PC-3 (cell line): ENCODE measurements around the gene NHP2. TPM values are rescaled to one million over a fixed set of nuclear protein-coding genes. Genes with fewer than 3 reads are reported as not detected.

Experiments
- ATAC-seq: fragments of 200-7000 bp; cut with Tn5 transposase; 2 replicates; pipeline ENCODE4 v1.9.1; 2020; ENCODE audit warnings: mild to moderate bottlenecking, moderate library complexity
- BruUV-seq: library from RNA; stranded (reverse); fragments of 400-500 nt; replicated peaks from 2 replicates; lab custom pipeline; 2021; lab: Mats Ljungman, UMichigan
- CTCF ChIA-PET: fragments of 300-600 bp; sonication (Branson Sonifier 250); formaldehyde crosslinking; loops from one replicate; lab custom pipeline; 2022; ENCODE audit warnings: antibody characterized with exemption; lab: Charles Lee
- POLR2A ChIA-PET: fragments of 300-600 bp; sonication (Branson Sonifier 250); formaldehyde crosslinking; loops from one replicate; lab custom pipeline; 2022; ENCODE audit warnings: antibody characterized with exemption; ENCODE audit not compliant: unreplicated experiment; lab: Charles Lee
- DNase-seq: peaks from one replicate; pipeline ENCODE4 v3.0.0-alpha.2; 2015
- H2AFZ ChIP-seq: fragments of 300-600 bp; sonication (generic); 2 replicates; pipeline ENCODE4 v1.6.0; 2016; ENCODE audit warnings: antibody characterized with exemption, low read length
- H3F3A ChIP-seq: fragments of 300-600 bp; sonication (generic); one replicate; pipeline ENCODE4 v1.6.0; 2017; ENCODE audit warnings: antibody characterized with exemption, low read length, control low read depth, mild to moderate bottlenecking; ENCODE audit not compliant: unreplicated experiment
- H3K27ac ChIP-seq: fragments of 300-600 bp; sonication (generic); 2 replicates; pipeline ENCODE4 v1.5.1; 2016; ENCODE audit warnings: mild to moderate bottlenecking, low read length
- H3K27me3 ChIP-seq: fragments of 300-600 bp; sonication (generic); 2 replicates; pipeline ENCODE4 v1.6.1; 2016; ENCODE audit warnings: low read length, mixed read lengths
- H3K36me3 ChIP-seq: fragments of 300-600 bp; sonication (generic); 2 replicates; pipeline ENCODE4 v1.6.1; 2016; ENCODE audit warnings: low read depth, mixed run types, low read length, mixed read lengths
- H3K4me1 ChIP-seq: fragments of 300-600 bp; sonication (generic); 2 replicates; pipeline ENCODE4 v1.5.1; 2016; ENCODE audit warnings: low read length; ENCODE audit not compliant: insufficient read depth
- H3K4me2 ChIP-seq: fragments of 300-600 bp; sonication (generic); 2 replicates; pipeline ENCODE4 v1.6.0; 2016; ENCODE audit warnings: low read length
- H3K4me3 ChIP-seq: fragments of 300-600 bp; sonication (generic); 2 replicates; pipeline ENCODE4 v1.5.1; 2016; ENCODE audit warnings: mild to moderate bottlenecking, low read length, mixed read lengths
- H3K79me2 ChIP-seq: fragments of 300-600 bp; sonication (generic); 2 replicates; pipeline ENCODE4 v1.6.1; 2017; ENCODE audit warnings: low read length, mixed read lengths
- H3K9ac ChIP-seq: fragments of 300-600 bp; sonication (generic); 2 replicates; pipeline ENCODE4 v1.6.0; 2016; ENCODE audit warnings: mild to moderate bottlenecking, low read length
- H3K9me2 ChIP-seq: fragments of 300-600 bp; sonication (generic); replicated peaks from 2 replicates; pipeline ENCODE4 v1.6.1; 2016; ENCODE audit warnings: mixed run types, low read length, mixed read lengths
- H3K9me3 ChIP-seq: fragments of 300-600 bp; sonication (generic); 2 replicates; pipeline ENCODE4 v1.6.1; 2016; ENCODE audit warnings: low read length, mixed read lengths
- H4K20me1 ChIP-seq: fragments of 300-600 bp; sonication (generic); 2 replicates; pipeline ENCODE4 v1.6.1; 2016; ENCODE audit warnings: low read length, mixed read lengths
- EZH2 ChIP-seq: fragments of 300-600 bp; sonication (generic); IDR thresholded peaks from one replicate; pipeline ENCODE4 v1.6.1; 2017; ENCODE audit warnings: antibody characterized with exemption, mild to moderate bottlenecking, low read length; ENCODE audit not compliant: unreplicated experiment
- EZH2phosphoT487 ChIP-seq: fragments of 300-600 bp; sonication (generic); IDR thresholded peaks from 2 replicates; pipeline ENCODE4 v1.6.1; 2018; ENCODE audit warnings: mild to moderate bottlenecking, antibody characterized with exemption, low read length, borderline replicate concordance
- intact Hi-C: fragments of 100-400 bp; cut with micrococcal nuclease; formaldehyde crosslinking; loops from 2 replicates; pipeline ENCODE4 v1.9.0; 2023
- total RNA-seq: library from RNA; depleted of rRNA; stranded (reverse); fragments of >200 nt; gene quantifications from 2 replicates; pipeline ENCODE4 v1.2.3, GENCODE V29; 2014; rRNA removed
- TF ChIP-seq, protein P1 (sequence below): fragments of 300-600 bp; sonication (generic); conservative IDR thresholded peaks from 2 replicates; pipeline ENCODE4 v1.5.1; 2017; ENCODE audit warnings: antibody characterized with exemption, low read depth, mild to moderate bottlenecking, low read length

Gene NHP2
- total RNA-seq, 1 experiment from 2014 or later = 649 TPM

DNA sequence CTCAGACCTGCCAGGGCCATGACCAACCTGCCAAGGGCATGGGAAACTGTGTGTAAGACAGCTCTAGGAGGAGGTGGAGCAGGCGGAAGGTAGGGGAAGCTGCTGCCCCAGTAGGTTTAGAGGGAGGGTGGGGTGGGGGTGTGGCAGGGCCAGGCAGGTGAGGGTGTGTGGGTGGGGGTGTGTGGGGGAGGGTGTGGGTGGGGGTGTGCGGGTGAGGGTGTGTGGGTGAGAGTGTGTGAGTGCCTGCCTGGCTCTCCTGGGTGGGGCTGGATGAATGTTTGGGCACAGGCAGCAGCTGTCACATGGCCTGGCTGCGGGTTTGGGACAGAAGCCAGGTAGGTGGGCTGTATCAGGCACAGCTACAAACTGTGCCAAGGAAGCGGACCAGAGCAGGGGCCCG lies 49.2 kb downstream of the NHP2 start:
- H3K27me3 ChIP-seq = no peaks in the 10 kb centered on the region
- BruUV-seq = no TSS peak
- H3K4me1 ChIP-seq = peaks cover 7% of the 10 kb centered on the region; the same call in 1 of the 2 replicates
- no peaks in the 10 kb centered on the region for H3K79me2 ChIP-seq
- no peaks in the 10 kb centered on the region for H3K9me2 ChIP-seq
- POLR2A ChIA-PET = no interaction called here
- no peaks in the 10 kb centered on the region for H3F3A ChIP-seq
- TF ChIP-seq EZH2phosphoT487 (no peak), EZH2 (no peak)
- TF ChIP-seq, protein P1, sequence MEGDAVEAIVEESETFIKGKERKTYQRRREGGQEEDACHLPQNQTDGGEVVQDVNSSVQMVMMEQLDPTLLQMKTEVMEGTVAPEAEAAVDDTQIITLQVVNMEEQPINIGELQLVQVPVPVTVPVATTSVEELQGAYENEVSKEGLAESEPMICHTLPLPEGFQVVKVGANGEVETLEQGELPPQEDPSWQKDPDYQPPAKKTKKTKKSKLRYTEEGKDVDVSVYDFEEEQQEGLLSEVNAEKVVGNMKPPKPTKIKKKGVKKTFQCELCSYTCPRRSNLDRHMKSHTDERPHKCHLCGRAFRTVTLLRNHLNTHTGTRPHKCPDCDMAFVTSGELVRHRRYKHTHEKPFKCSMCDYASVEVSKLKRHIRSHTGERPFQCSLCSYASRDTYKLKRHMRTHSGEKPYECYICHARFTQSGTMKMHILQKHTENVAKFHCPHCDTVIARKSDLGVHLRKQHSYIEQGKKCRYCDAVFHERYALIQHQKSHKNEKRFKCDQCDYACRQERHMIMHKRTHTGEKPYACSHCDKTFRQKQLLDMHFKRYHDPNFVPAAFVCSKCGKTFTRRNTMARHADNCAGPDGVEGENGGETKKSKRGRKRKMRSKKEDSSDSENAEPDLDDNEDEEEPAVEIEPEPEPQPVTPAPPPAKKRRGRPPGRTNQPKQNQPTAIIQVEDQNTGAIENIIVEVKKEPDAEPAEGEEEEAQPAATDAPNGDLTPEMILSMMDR = no peak
- no peak overlapping the region for H2AFZ ChIP-seq
- H3K9ac ChIP-seq = no peak overlapping the region
- no peaks in the 10 kb centered on the region for H4K20me1 ChIP-seq
- ATAC-seq (no peak), DNase-seq (no peak)
- no peaks in the 10 kb centered on the region for H3K36me3 ChIP-seq
- H3K4me2 ChIP-seq = no peak overlapping the region
- H3K27ac ChIP-seq = no peak overlapping the region
- no peaks in the 10 kb centered on the region for H3K9me3 ChIP-seq
- no peak overlapping the region for H3K4me3 ChIP-seq
- CTCF ChIA-PET = no interaction called here
- intact Hi-C loops = no loop called here

DNA sequence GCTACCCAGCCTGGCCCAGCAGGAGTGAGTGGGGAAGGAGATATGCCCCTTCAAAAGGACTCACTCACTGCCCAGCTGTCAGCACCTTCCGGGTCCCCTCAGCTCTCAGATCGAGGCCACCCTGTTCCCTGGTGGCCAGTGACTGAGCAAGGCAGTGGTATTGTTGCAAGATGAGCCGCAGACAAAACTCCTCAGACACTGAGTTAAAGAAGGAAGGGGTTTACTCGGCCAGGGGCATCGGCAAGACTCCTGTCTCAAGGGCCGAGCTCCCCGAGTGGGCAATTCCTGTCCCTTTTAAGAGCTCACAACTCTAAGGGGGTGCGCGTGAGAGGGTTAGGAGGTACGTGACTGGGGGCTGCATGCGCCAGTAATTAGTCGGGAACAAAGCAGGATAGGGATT lies 50.1 kb downstream of the NHP2 start:
- Histone ChIP-seq H3K27me3 (no peaks in the 10 kb centered on the region), H4K20me1 (no peaks in the 10 kb centered on the region), H3K27ac (no peak overlapping the region), H3K4me2 (no peak overlapping the region), H3K9me2 (no peaks in the 10 kb centered on the region), H2AFZ (no peak overlapping the region), H3K4me1 (peaks cover 2% of the 10 kb centered on the region; the same call in 1 of the 2 replicates), H3K9ac (no peak overlapping the region), H3K36me3 (no peaks in the 10 kb centered on the region), H3K79me2 (no peaks in the 10 kb centered on the region), H3K4me3 (no peak overlapping the region), H3F3A (no peaks in the 10 kb centered on the region), H3K9me3 (no peaks in the 10 kb centered on the region)
- no TSS peak for BruUV-seq
- ChIA-PET POLR2A (no interaction called here), CTCF (no interaction called here)
- intact Hi-C loops = no loop called here
- DNase-seq = no peak
- ATAC-seq = no peak
- no peak for TF ChIP-seq EZH2
- TF ChIP-seq, protein P1 = no peak
- TF ChIP-seq EZH2phosphoT487 = no peak

Other genes with a start within 250 kb of the NHP2 start
- gene PROP1, start 157.6 kb downstream of the NHP2 start, total RNA-seq = not detected in 2 replicates
- gene N4BP3, start 40.4 kb downstream of the NHP2 start, total RNA-seq = 0.36 and 0.86 TPM in 2 replicates
- 33.2 and 36.4 TPM in 2 replicates for gene RMND5B, start 22.9 kb downstream of the NHP2 start, total RNA-seq
- gene GMCL2, start 33.5 kb upstream of the NHP2 start, total RNA-seq = not detected in 2 replicates
- gene HNRNPAB, start 50.6 kb upstream of the NHP2 start, total RNA-seq = 231 and 369 TPM in 2 replicates
- gene PHYKPL, start 78.9 kb upstream of the NHP2 start, total RNA-seq = 21.7 and 31.2 TPM in 2 replicates